Measurements from ENCODE around the gene PRKAR1A.
"Not testable (repeated sequence)": the region's sequence is repeated elsewhere in the genome, so short reads cannot be mapped to it uniquely, and the experiment has no call there.

PRKAR1A gene

GRCh38 chr17:68578236-68578635, 66.0 kb downstream of the PRKAR1A start:
- DNase-seq (ENCODE audit: low read depth): peak; percentile 40
- no peak overlapping the region for H3K4me3 ChIP-seq (ENCODE audit: low read length)
- no peak for TF ChIP-seq CTCF (conservative IDR thresholded peaks at IDR 0.05; ENCODE audit: low read length)

GRCh38 chr17:68579194-68579927, 67.1 kb downstream of the PRKAR1A start:
- TF ChIP-seq CTCF (conservative IDR thresholded peaks at IDR 0.05; ENCODE audit: low read length): no peak
- no peak for DNase-seq (ENCODE audit: low read depth)
- H3K4me3 ChIP-seq (ENCODE audit: low read length): no peak overlapping the region

- H3K4me3 ChIP-seq (ENCODE audit: low read length): no peak overlapping the region
- DNase-seq (ENCODE audit: low read depth): peak; percentile 93
- no peak for TF ChIP-seq CTCF (conservative IDR thresholded peaks at IDR 0.05; ENCODE audit: low read length)
Observed at GRCh38 chr17:68580236-68580770, 68.1 kb downstream of the PRKAR1A start.

- TF ChIP-seq CTCF (conservative IDR thresholded peaks at IDR 0.05; ENCODE audit: low read length): no peak
- H3K4me3 ChIP-seq (ENCODE audit: low read length): no peak overlapping the region
- no peak for DNase-seq (ENCODE audit: low read depth)
Observed at GRCh38 chr17:68581863-68582645, 69.8 kb downstream of the PRKAR1A start.

GRCh38 chr17:68582867-68583266, 70.6 kb downstream of the PRKAR1A start:
- not testable (repeated sequence) for DNase-seq (ENCODE audit: low read depth); H3K4me3 ChIP-seq (ENCODE audit: low read length)

- H3K4me3 ChIP-seq (ENCODE audit: low read length): no peak overlapping the region
- TF ChIP-seq CTCF (conservative IDR thresholded peaks at IDR 0.05; ENCODE audit: low read length): no peak
- no peak for DNase-seq (ENCODE audit: low read depth)
Observed at GRCh38 chr17:68584581-68585303, 72.5 kb downstream of the PRKAR1A start.

- no peak for TF ChIP-seq CTCF (conservative IDR thresholded peaks at IDR 0.05; ENCODE audit: low read length)
- no peak for DNase-seq (ENCODE audit: low read depth)
Observed at GRCh38 chr17:68585643-68586042, 73.4 kb downstream of the PRKAR1A start.

More at GRCh38 chr17:68585643-68586042, 73.4 kb downstream of the PRKAR1A start:
- H3K4me3 ChIP-seq (ENCODE audit: low read length): no peak overlapping the region
